Endodermal cell (in vitro differentiated cells): ENCODE measurements around the gene NDST3. TPM values are rescaled to one million over a fixed set of nuclear protein-coding genes. Genes with fewer than 3 reads are reported as not detected.

ENCODE experiments used
- DNase-seq: peaks from one replicate; pipeline ENCODE4 v3.0.0-alpha.2; 2017
- H3K27ac ChIP-seq: 2 replicates; pipeline ENCODE4 v1.5.1; 2013; ENCODE audit warnings: mild to moderate bottlenecking, low read depth, low read length, moderate library complexity
- H3K27me3 ChIP-seq: 2 replicates; pipeline ENCODE4 v1.6.1; 2013; ENCODE audit warnings: mild to moderate bottlenecking, low read length, moderate library complexity; ENCODE audit not compliant: insufficient read depth, control insufficient read depth, poor library complexity, severe bottlenecking
- H3K36me3 ChIP-seq: 2 replicates; pipeline ENCODE4 v1.7.0; 2013; ENCODE audit warnings: mild to moderate bottlenecking, low read length, moderate library complexity; ENCODE audit not compliant: control insufficient read depth, insufficient read depth
- H3K4me1 ChIP-seq: one replicate; pipeline ENCODE4 v1.7.0; 2013; ENCODE audit warnings: low read length; ENCODE audit not compliant: control insufficient read depth, insufficient read depth
- H3K4me3 ChIP-seq: 2 replicates; pipeline ENCODE4 v1.5.1; 2013; ENCODE audit warnings: mild to moderate bottlenecking, low read length, moderate library complexity
- H3K9ac ChIP-seq: 2 replicates; pipeline ENCODE4 v1.6.1; 2013; ENCODE audit warnings: mild to moderate bottlenecking, low read length, moderate library complexity; ENCODE audit not compliant: poor library complexity, severe bottlenecking; ENCODE audit errors: extremely low read depth
- H3K9me3 ChIP-seq: 2 replicates; pipeline ENCODE4 v1.6.1; 2013; ENCODE audit warnings: mild to moderate bottlenecking, low read length, moderate library complexity; ENCODE audit not compliant: control insufficient read depth
- H3K27ac Mint-ChIP-seq: 2 replicates; pipeline ENCODE4 v1.8.0; 2020; ENCODE audit warnings: mixed read lengths
- H3K27me3 Mint-ChIP-seq: 2 replicates; pipeline ENCODE4 v1.8.0; 2021; ENCODE audit warnings: mild to moderate bottlenecking, mixed read lengths; ENCODE audit not compliant: insufficient read depth
- H3K36me3 Mint-ChIP-seq: 2 replicates; pipeline ENCODE4 v1.8.0; 2020; ENCODE audit warnings: low read depth, mixed read lengths
- H3K4me1 Mint-ChIP-seq: 2 replicates; pipeline ENCODE4 v1.8.0; 2020; ENCODE audit warnings: mixed read lengths
- H3K4me3 Mint-ChIP-seq: 2 replicates; pipeline ENCODE4 v1.8.0; 2020; ENCODE audit warnings: mild to moderate bottlenecking, moderate library complexity, mixed read lengths
- H3K9me3 Mint-ChIP-seq: 2 replicates; pipeline ENCODE4 v1.8.0; 2020; ENCODE audit warnings: mild to moderate bottlenecking, mixed read lengths
- CTCF ChIP-seq: fragments of 200-600 bp; sonication (generic); conservative IDR thresholded peaks from 2 replicates; pipeline ENCODE4 v1.5.0; 2021; ENCODE audit warnings: antibody characterized with exemption, mild to moderate bottlenecking
- WGBS, 2 experiments: methylation state at CpG; one replicate each; pipeline versions ENCODE4 v1.1.5 to v1.1.7; 2013; ENCODE audit warnings: missing lambda C conversion rate in 2 of 2, mixed read lengths in 1 of 2; ENCODE audit not compliant: insufficient coverage in 1 of 2, insufficient read length in 1 of 2; 5-methylcytosine and 5-hydroxymethylcytosine counted together
- total RNA-seq, 2 donors: library from RNA; stranded (reverse); fragmentation: NEBNext Ultra II Directional in 1 of 2; extraction: Animal tissue kit (Norgen Biotek cat#: 25700) in 1 of 2; gene quantifications; 2 replicates in 1 of 2; 3 replicates in 1 of 2; pipeline ENCODE4 v1.2.1, GENCODE V29; 2021

The NDST3 gene
- total RNA-seq, 2 donors from 2014 or later: 0.62 to 0.71 TPM

GRCh38 chr4:118249890-118250289 is 215.6 kb downstream of the NDST3 start:
- Mint-ChIP-seq H3K9me3 (peaks cover 5% of the 10 kb centered on the region), H3K4me3 (no peak overlapping the region), H3K4me1 (no peaks in the 10 kb centered on the region), H3K27me3 (no peaks in the 10 kb centered on the region), H3K36me3 (no peaks in the 10 kb centered on the region), H3K27ac (no peak overlapping the region)
- no peaks in the 10 kb centered on the region for H3K36me3 ChIP-seq
- no peak overlapping the region for H3K9ac ChIP-seq
- H3K4me1 ChIP-seq: no peaks in the 10 kb centered on the region
- H3K9me3 ChIP-seq: no peaks in the 10 kb centered on the region
- no peak overlapping the region for H3K27ac ChIP-seq
- no peak for DNase-seq
- 83 to 91% methylated on average over 1 to 3 of the region's 3 CpGs for WGBS, 2 experiments
- TF ChIP-seq CTCF: no peak
- no peaks in the 10 kb centered on the region for H3K27me3 ChIP-seq
- no peak overlapping the region for H3K4me3 ChIP-seq

- Mint-ChIP-seq H3K27me3 (no peaks in the 10 kb centered on the region), H3K4me3 (no peak overlapping the region), H3K9me3 (peaks cover 5% of the 10 kb centered on the region), H3K4me1 (no peaks in the 10 kb centered on the region), H3K36me3 (no peaks in the 10 kb centered on the region), H3K27ac (no peak overlapping the region)
- Histone ChIP-seq H3K4me3 (no peak overlapping the region), H3K4me1 (no peaks in the 10 kb centered on the region), H3K27me3 (no peaks in the 10 kb centered on the region), H3K36me3 (no peaks in the 10 kb centered on the region), H3K27ac (no peak overlapping the region), H3K9me3 (no peaks in the 10 kb centered on the region), H3K9ac (no peak overlapping the region)
- DNase-seq: no peak
- TF ChIP-seq CTCF: no peak
Measured at GRCh38 chr4:118254368-118254767, 220.1 kb downstream of the NDST3 start.

- Histone ChIP-seq H3K27me3 (no peaks in the 10 kb centered on the region), H3K9ac (no peak overlapping the region), H3K4me3 (no peak overlapping the region), H3K4me1 (no peaks in the 10 kb centered on the region), H3K36me3 (no peaks in the 10 kb centered on the region), H3K27ac (no peak overlapping the region), H3K9me3 (no peaks in the 10 kb centered on the region)
- WGBS, 2 experiments: 86 to 88% methylated on average over 3 of the region's 3 CpGs
- no peaks in the 10 kb centered on the region for H3K9me3 Mint-ChIP-seq
- H3K4me1 Mint-ChIP-seq: no peaks in the 10 kb centered on the region
- no peak for DNase-seq
- H3K36me3 Mint-ChIP-seq: no peaks in the 10 kb centered on the region
- H3K27me3 Mint-ChIP-seq: peaks cover 3% of the 10 kb centered on the region
- H3K27ac Mint-ChIP-seq: no peak overlapping the region
- no peak overlapping the region for H3K4me3 Mint-ChIP-seq
- no peak for TF ChIP-seq CTCF
Measured at GRCh38 chr4:118259111-118259510, 224.8 kb downstream of the NDST3 start.
